T-cell (primary cell): ENCODE measurements around the gene MRPS5. TPM values are rescaled to one million over a fixed set of nuclear protein-coding genes. Genes with fewer than 3 reads are reported as not detected.

ENCODE experiments used
- ATAC-seq, 4 experiments: fragments of 200-7000 bp in 3 of 4; fragments of 150-1000 bp in 1 of 4; cut with Tn5 transposase; replicated peaks in 1 of 4; 1 replicate in 3 of 4; 2 replicates in 1 of 4; pipeline ENCODE4 v1.10.0; 2021; ENCODE audit warnings: moderate library complexity in 3 of 4, mild to moderate bottlenecking in 2 of 4, moderate number of reproducible peaks in 1 of 4
- CTCF ChIA-PET, 2 donors: fragments of 300-600 bp; sonication (Branson Sonifier 250); formaldehyde crosslinking; loops; one replicate each; lab custom pipeline; 2022; ENCODE audit warnings: antibody characterized with exemption in 2 of 2; lab: Charles Lee
- POLR2A ChIA-PET, 2 donors: fragments of 300-600 bp; sonication (Branson Sonifier 250); formaldehyde crosslinking; loops; one replicate each; lab custom pipeline; 2022; ENCODE audit warnings: antibody characterized with exemption in 2 of 2; lab: Charles Lee
- DNase-seq, 35 experiments: peaks; one replicate each; pipeline versions ENCODE4 v3.0.0 to v3.0.0-alpha.2; 2013 to 2023
- H3K27ac ChIP-seq: one replicate; pipeline ENCODE4 v1.5.1; 2013; ENCODE audit warnings: low read length
- H3K27me3 ChIP-seq, 2 experiments: replicated peaks in 1 of 2; 1 replicate in 1 of 2; 2 replicates in 1 of 2; pipeline versions ENCODE4 v1.6.1 to v1.7.0; 2013; ENCODE audit warnings: low read length in 1 of 2, mixed read lengths in 1 of 2; ENCODE audit not compliant: control insufficient read depth in 2 of 2, insufficient read depth in 2 of 2; ENCODE audit errors: extremely low read depth in 1 of 2
- H3K36me3 ChIP-seq, 2 donors: 1 replicate in 1 of 2; 2 replicates in 1 of 2; pipeline versions ENCODE4 v1.6.1 to v1.7.0; 2013; ENCODE audit warnings: low read length in 1 of 2; ENCODE audit not compliant: control insufficient read depth in 2 of 2, insufficient read depth in 1 of 2; ENCODE audit errors: extremely low read depth in 1 of 2
- H3K4me1 ChIP-seq, 2 experiments: 1 replicate in 1 of 2; 2 replicates in 1 of 2; pipeline versions ENCODE4 v1.6.1 to v1.7.0; 2013; ENCODE audit warnings: low read length in 2 of 2, mixed read lengths in 1 of 2; ENCODE audit not compliant: insufficient read depth in 2 of 2, control insufficient read depth in 1 of 2; ENCODE audit errors: extremely low read depth in 1 of 2
- H3K4me3 ChIP-seq, 2 donors: 1 replicate in 1 of 2; 2 replicates in 1 of 2; pipeline versions ENCODE4 v1.5.1 to v1.7.0; 2013; ENCODE audit warnings: mild to moderate bottlenecking in 2 of 2, low read length in 1 of 2, moderate library complexity in 1 of 2; ENCODE audit not compliant: control insufficient read depth in 1 of 2; ENCODE audit errors: extremely low read depth in 1 of 2
- H3K9me3 ChIP-seq: 2 replicates; pipeline ENCODE4 v1.7.0; 2013
- H3K27ac Mint-ChIP-seq, 2 donors: one replicate each; pipeline ENCODE4 v1.8.0; 2020 to 2021; ENCODE audit warnings: mild to moderate bottlenecking in 2 of 2, mixed read lengths in 2 of 2
- H3K27me3 Mint-ChIP-seq, 2 donors: one replicate each; pipeline ENCODE4 v1.8.0; 2021 to 2022; ENCODE audit warnings: mixed read lengths in 2 of 2
- H3K36me3 Mint-ChIP-seq: one replicate; pipeline ENCODE4 v1.8.0; 2021; ENCODE audit warnings: mixed read lengths
- H3K4me1 Mint-ChIP-seq, 3 donors: one replicate each; pipeline ENCODE4 v1.8.0; 2020 to 2022; ENCODE audit warnings: mixed read lengths in 3 of 3, mild to moderate bottlenecking in 1 of 3
- H3K4me3 Mint-ChIP-seq, 3 donors: one replicate each; pipeline ENCODE4 v1.8.0; 2020 to 2022; ENCODE audit warnings: mild to moderate bottlenecking in 3 of 3, mixed read lengths in 3 of 3, moderate library complexity in 3 of 3
- H3K9me3 Mint-ChIP-seq, 3 donors: one replicate each; pipeline ENCODE4 v1.8.0; 2020 to 2022; ENCODE audit warnings: mixed read lengths in 3 of 3
- WGBS: methylation state at CpG from one replicate; pipeline ENCODE4 v1.1.5; 2013; ENCODE audit warnings: missing lambda C conversion rate; ENCODE audit not compliant: insufficient coverage; 5-methylcytosine and 5-hydroxymethylcytosine counted together
- total RNA-seq, 35 experiments: library from RNA in 6 of 35; stranded (reverse) in 6 of 35; fragments of 120-200 nt in 1 of 35; gene quantifications; one replicate each; pipeline versions ENCODE4 v1.2.1 to v1.2.4 and lab custom pipeline; 2013 to 2026

The MRPS5 gene
- total RNA-seq, 5 donors from 2014 or later (not counting 1 experiment from before 2014, with no cell fraction given), result 32.3 to 58.3 (median 57.0) TPM

GRCh38 chr2:95121093-95121406, 558 bp downstream of the MRPS5 start:
- Histone ChIP-seq H3K9me3 (no peaks in the 10 kb centered on the region), H3K27ac (no peak overlapping the region), H3K4me3 (peak overlapping the region; percentile 78 to 83), H3K27me3 (no peaks in the 10 kb centered on the region), H3K36me3 (peaks cover 0 to 5% of the 10 kb centered on the region in 2 donors), H3K4me1 (peaks cover 9 to 19% of the 10 kb centered on the region in 2 experiments)
- no peak for ATAC-seq
- H3K4me3 Mint-ChIP-seq, result peak overlapping the region; percentile 94 to 98 (median 96)
- peak overlapping the region; percentile 93 to 94 for H3K27ac Mint-ChIP-seq
- no peaks in the 10 kb centered on the region for H3K9me3 Mint-ChIP-seq
- peaks cover 48 to 56% (median 48%) of the 10 kb centered on the region in 3 donors for H3K4me1 Mint-ChIP-seq
- peaks cover 6% of the 10 kb centered on the region for H3K36me3 Mint-ChIP-seq
- POLR2A ChIA-PET, result interaction anchor here in 1 of 2 donors (0.6 kb wide), 1 partner anchor 43 kb away, joined by 3 read pairs; no protein-coding TSS in a partner anchor
- CTCF ChIA-PET, result interaction anchor here (1.3 to 3.1 kb wide), 6 partner anchors 38 to 99 kb away, joined by 3 to 14 read pairs (median 6); partner anchors contain the start of gene ZNF514 (in 2 of the 2)
- no peaks in the 10 kb centered on the region for H3K27me3 Mint-ChIP-seq
- WGBS, result 4% methylated on average over 11 of the region's 11 CpGs
- no peak for DNase-seq

GRCh38 chr2:95115418-95115817, 6.2 kb downstream of the MRPS5 start:
- Mint-ChIP-seq H3K36me3 (peaks cover 21% of the 10 kb centered on the region), H3K27me3 (no peaks in the 10 kb centered on the region), H3K4me1 (peaks cover 43 to 49% (median 46%) of the 10 kb centered on the region in 3 donors), H3K4me3 (no peak overlapping the region), H3K9me3 (no peaks in the 10 kb centered on the region), H3K27ac (no peak overlapping the region)
- peak; percentile 96 to 99 (median 98) for ATAC-seq
- Histone ChIP-seq H3K36me3 (peaks cover 10 to 40% of the 10 kb centered on the region in 2 donors), H3K4me1 (peaks cover 11 to 12% of the 10 kb centered on the region in 2 experiments), H3K4me3 (no peak overlapping the region), H3K9me3 (no peaks in the 10 kb centered on the region), H3K27ac (no peak overlapping the region), H3K27me3 (no peaks in the 10 kb centered on the region)
- POLR2A ChIA-PET, result interaction anchor here in 1 of 2 donors (0.6 to 1.0 kb wide), 4 partner anchors 36 to 93 kb away, joined by 3 to 6 read pairs (median 4); no protein-coding TSS in a partner anchor
- CTCF ChIA-PET, result interaction anchor here (0.5 to 4.8 kb wide), 19 partner anchors 10 to 243 kb away, joined by 3 to 44 read pairs (median 5); partner anchors contain the start of gene MAL (in 1 of the 2)
- peak; percentile 45 to 84 (median 68) for DNase-seq
- 18% methylated on average over 3 of the region's 7 CpGs for WGBS

GRCh38 chr2:95113464-95113863, 8.1 kb downstream of the MRPS5 start:
- CTCF ChIA-PET, result interaction anchor here in 1 of 2 donors (0.7 to 2.7 kb wide), 3 partner anchors 34 to 91 kb away, joined by 8 to 32 read pairs (median 19); no protein-coding TSS in a partner anchor
- no peak overlapping the region for H3K4me3 Mint-ChIP-seq
- POLR2A ChIA-PET, result no interaction called here

GRCh38 chr2:95110395-95110794, 11.2 kb downstream of the MRPS5 start:
- Histone ChIP-seq H3K27me3 (no peaks in the 10 kb centered on the region), H3K9me3 (no peaks in the 10 kb centered on the region), H3K4me3 (no peak overlapping the region), H3K36me3 (peaks cover 19 to 84% of the 10 kb centered on the region in 2 donors), H3K27ac (no peak overlapping the region), H3K4me1 (peaks cover 0 to 5% of the 10 kb centered on the region in 2 experiments)
- no peak overlapping the region for H3K4me3 Mint-ChIP-seq
- no peaks in the 10 kb centered on the region for H3K9me3 Mint-ChIP-seq
- no peaks in the 10 kb centered on the region for H3K27me3 Mint-ChIP-seq
- H3K4me1 Mint-ChIP-seq, result peaks cover 11 to 24% (median 15%) of the 10 kb centered on the region in 3 donors
- ChIA-PET CTCF (interaction anchor here in 1 of 2 donors (0.5 kb wide), 1 partner anchor 122 kb away, joined by 5 read pairs; no protein-coding TSS in a partner anchor), POLR2A (no interaction called here)
- H3K27ac Mint-ChIP-seq, result no peak overlapping the region
- no peak for ATAC-seq
- DNase-seq, result no peak
- H3K36me3 Mint-ChIP-seq, result peaks cover 58% of the 10 kb centered on the region

More at GRCh38 chr2:95113464-95113863, 8.1 kb downstream of the MRPS5 start:
- WGBS, result 100% methylated on average over 2 of the region's 7 CpGs
- no peak overlapping the region for H3K27ac Mint-ChIP-seq
- peaks cover 25 to 36% (median 28%) of the 10 kb centered on the region in 3 donors for H3K4me1 Mint-ChIP-seq
- ATAC-seq (no peak), DNase-seq (no peak)
- H3K27me3 ChIP-seq, result no peaks in the 10 kb centered on the region
- peaks cover 0 to 5% of the 10 kb centered on the region in 2 experiments for H3K4me1 ChIP-seq
- no peak overlapping the region for H3K27ac ChIP-seq
- peaks cover 15 to 55% of the 10 kb centered on the region in 2 donors for H3K36me3 ChIP-seq
- H3K4me3 ChIP-seq, result no peak overlapping the region
- H3K36me3 Mint-ChIP-seq, result peaks cover 35% of the 10 kb centered on the region
- no peaks in the 10 kb centered on the region for H3K9me3 Mint-ChIP-seq
- H3K9me3 ChIP-seq, result no peaks in the 10 kb centered on the region
- no peaks in the 10 kb centered on the region for H3K27me3 Mint-ChIP-seq

GRCh38 chr2:95109260-95109659, 12.3 kb downstream of the MRPS5 start:
- Mint-ChIP-seq H3K27me3 (no peaks in the 10 kb centered on the region), H3K27ac (no peak overlapping the region), H3K4me3 (no peak overlapping the region), H3K4me1 (peaks cover 2 to 14% (median 6%) of the 10 kb centered on the region in 3 donors), H3K9me3 (no peaks in the 10 kb centered on the region), H3K36me3 (peaks cover 61% of the 10 kb centered on the region)
- ChIA-PET CTCF (no interaction called here), POLR2A (no interaction called here)
- Histone ChIP-seq H3K27ac (no peak overlapping the region), H3K27me3 (no peaks in the 10 kb centered on the region), H3K9me3 (no peaks in the 10 kb centered on the region), H3K4me3 (no peak overlapping the region), H3K36me3 (peaks cover 26 to 86% of the 10 kb centered on the region in 2 donors), H3K4me1 (no peaks in the 10 kb centered on the region)
- DNase-seq (no peak), ATAC-seq (no peak)
- WGBS, result no CpG with 5 or more reads among the region's 6 CpGs

GRCh38 chr2:95106081-95106480, 15.5 kb downstream of the MRPS5 start:
- no peaks in the 10 kb centered on the region for H3K4me1 ChIP-seq
- DNase-seq, result no peak
- no peak overlapping the region for H3K4me3 ChIP-seq
- no CpG with 5 or more reads among the region's 2 CpGs for WGBS
- Mint-ChIP-seq H3K36me3 (peaks cover 75% of the 10 kb centered on the region), H3K4me1 (peaks cover 2 to 14% (median 5%) of the 10 kb centered on the region in 3 donors), H3K27me3 (no peaks in the 10 kb centered on the region), H3K27ac (no peak overlapping the region), H3K9me3 (no peaks in the 10 kb centered on the region), H3K4me3 (no peak overlapping the region)
- POLR2A ChIA-PET, result no interaction called here
- peaks cover 17 to 88% of the 10 kb centered on the region in 2 donors for H3K36me3 ChIP-seq
- H3K27me3 ChIP-seq, result no peaks in the 10 kb centered on the region
- CTCF ChIA-PET, result interaction anchor here (0.6 to 1.5 kb wide), 4 partner anchors 9 to 84 kb away, joined by 3 to 9 read pairs (median 6); no protein-coding TSS in a partner anchor
- no peaks in the 10 kb centered on the region for H3K9me3 ChIP-seq
- no peak overlapping the region for H3K27ac ChIP-seq
- ATAC-seq, result no peak
